A549 treated with Hydrocortisone at 1 μM for 4 hours (cell line): ENCODE measurements around the gene AUTS2. TPM values are rescaled to one million over a fixed set of nuclear protein-coding genes. Genes with fewer than 3 reads are reported as not detected.

Source experiments
- total RNA-seq: library from RNA; stranded (reverse); fragments of 200-300 nt; extraction: Qiagen RNA extraction; gene quantifications from 5 replicates; pipeline ENCODE4 v1.2.3, GENCODE V29; 2022

Gene AUTS2
- total RNA-seq, result 3.0 to 4.2 TPM (median 3.6 TPM) in 5 replicates

DNA sequence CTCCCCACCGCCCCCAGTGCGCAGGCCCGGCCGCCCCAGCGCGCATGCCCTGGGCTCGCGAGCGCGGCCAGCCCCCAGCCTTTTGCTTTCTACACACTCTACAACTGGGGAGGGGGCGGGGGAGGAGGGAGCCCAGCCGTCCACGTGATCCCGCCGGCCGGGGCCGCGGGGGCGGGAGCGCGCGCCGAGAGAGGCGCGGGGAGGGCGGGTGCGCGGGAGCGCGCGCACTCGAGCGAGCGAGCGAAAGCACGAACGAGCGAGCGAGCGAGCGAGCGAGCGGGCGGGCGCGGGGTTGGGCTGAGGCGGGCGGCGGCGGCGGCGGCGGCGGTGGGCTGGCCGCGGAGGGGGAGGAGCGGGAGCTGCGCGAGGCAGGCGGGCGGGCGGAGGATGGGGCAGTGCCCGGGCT lies at the start of gene AUTS2:
Gene AUTS2 (plus strand): TSS at position 395 of the 406 bp plus-strand sequence. CDS start 1,179 bp downstream, outside the sequence.

